NCI-H187 treated with DMSO at 0.1 percent for 48 hours (cell line): ENCODE data around the gene NFASC.
A peak's percentile ranks its signal among the peaks of the same experiment; 100 is the strongest.

ENCODE experiments used
- DNase-seq: peaks from one replicate; lab custom pipeline; 2025; lab: John Stamatoyannopoulos, UW

The NFASC gene

DNA sequence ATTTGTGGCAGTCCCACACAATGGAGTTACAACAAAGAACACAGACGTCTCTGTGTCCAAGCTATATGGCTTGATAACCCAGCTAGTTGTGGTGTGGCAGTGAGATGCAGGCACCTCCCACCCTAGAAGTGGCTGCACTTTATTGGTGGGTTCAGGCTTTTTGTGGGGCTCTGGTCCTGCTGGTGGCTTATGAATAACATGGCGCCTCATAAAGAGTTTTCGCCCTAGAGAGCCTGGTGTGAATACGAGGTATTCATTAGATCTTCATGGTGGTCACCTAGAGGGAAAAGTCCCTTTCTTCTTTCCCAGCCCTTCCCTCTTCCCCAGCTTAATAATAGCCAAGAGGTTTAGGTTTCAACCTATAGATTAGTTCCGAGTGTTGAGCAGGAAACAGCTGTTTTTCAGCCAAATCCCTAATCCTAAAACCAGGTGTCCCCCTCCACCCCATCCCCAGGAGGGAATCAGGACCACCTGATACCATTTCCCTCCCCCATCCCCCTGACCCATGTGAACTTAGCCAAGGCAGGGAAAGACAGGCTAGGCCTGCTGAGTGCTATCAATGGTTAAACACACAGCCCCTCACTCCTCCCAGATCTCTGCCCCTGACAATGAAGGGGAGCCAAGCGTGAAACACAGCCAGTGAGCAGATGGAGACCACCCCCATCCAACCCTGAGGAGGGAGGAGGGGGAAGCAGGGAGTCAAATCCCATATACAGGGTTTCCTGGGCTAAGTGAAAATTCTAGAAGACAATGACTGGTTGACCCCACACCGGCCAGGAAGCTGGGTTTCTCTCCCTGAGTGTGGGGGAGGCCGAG is 58.2 kb downstream of the NFASC start:
- DNase-seq, result no peak

DNA sequence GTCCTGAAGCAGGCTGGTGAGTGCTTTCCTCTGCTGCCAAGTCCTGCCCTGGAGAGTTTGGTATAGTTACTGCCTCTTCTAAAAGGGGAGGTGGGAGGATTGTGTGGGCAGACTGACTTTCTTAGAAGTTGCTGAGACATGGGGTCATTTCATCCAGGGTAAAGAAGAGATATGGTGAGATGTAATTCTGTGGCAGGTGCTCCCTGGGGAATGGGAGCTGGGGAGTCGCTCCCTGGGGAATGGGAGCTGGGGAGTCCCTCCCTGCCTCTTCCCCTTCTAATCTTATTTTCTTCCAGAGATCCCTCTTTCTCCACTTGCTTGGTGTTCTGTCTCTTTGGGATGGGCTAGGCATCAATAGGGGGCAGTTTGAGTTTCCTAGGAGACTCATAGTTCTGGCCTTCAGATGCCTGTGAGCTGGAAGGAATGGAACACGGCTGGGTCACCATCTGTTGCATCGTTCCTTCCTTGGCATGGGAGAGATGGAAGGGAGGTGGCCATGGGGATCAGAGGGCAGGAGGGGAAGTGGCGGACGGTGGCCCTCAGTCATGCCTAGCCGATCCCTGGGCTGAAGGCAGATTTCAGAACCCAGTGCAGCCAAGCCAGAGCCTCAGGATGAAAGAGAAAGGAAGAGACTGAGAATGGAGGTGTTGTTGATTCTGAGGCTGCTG is 59.0 kb downstream of the NFASC start:
- no peak for DNase-seq

DNA sequence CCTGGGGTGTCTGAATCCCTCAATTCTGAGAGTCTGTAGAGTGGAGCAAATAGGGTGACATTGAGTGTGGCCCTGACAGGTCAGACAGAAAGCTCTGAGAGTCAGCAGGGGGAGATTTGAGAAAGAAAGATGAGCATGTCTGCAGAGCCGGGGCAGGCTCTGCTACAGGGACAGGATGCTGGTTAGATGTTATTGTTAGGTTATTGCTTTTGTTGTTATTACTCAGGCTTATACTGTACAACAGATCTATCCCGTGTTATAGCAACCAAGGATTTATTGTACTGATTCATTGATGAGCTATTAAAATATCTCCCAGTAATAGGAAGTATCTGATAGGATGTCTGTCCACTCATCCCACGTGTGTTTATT is 59.5 kb downstream of the NFASC start:
- DNase-seq, result no peak

DNA sequence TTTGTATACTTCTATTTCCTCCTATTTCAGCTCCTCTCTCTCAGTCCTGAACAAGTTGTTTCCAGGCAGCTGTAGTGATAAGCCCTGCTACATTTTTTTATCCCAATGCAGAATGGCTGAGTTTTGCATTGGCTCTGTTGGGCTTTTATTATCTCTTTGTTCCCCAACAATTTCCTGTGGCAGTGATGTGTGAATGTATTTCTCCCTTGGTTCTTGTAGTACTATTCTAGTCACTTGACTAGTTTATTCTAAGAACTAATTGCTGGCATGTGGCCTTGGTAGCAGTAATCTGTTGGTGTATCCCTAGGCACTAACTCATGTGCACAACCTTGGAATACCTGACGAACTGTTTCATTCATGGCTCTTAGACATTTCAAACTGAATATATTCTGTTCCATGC is 60.7 kb downstream of the NFASC start:
- no peak for DNase-seq

DNA sequence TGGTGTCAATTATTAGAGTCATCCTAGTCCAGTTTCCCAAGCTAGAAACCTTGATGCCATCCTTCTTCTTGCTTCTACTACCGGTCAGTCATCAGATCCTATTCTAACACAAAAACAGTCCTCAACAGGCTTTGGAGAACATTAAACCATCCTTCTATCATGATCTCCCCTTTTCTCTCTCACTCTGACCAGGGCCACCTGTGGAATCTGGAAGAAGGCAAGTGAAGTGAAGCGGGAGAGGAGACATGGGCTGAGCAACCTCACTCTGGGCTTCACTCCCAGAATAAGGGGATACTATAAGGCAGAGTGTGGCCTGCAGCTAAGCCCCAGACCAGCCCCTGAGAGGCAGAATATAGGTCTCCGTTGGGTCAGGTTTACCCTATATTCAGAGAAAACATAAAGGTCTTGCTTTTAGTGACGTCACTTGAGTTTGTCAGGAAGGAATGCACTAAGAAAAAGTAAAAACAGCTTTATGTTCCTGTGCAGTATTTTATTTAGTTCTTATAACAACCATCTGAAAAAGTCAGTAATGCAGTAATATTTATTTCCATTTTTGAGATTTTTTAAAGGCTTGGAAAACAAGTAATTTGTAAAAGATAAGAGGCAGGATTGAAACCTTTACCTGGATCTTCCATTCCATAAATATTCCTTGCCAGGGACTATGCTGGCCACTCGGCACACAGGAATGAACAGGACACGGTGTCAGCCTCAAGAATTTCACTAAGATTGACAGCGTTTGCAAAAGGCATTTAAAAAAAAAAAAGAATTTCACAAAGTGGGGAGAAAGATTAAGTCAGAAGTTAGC is 61.3 kb downstream of the NFASC start:
- DNase-seq, result no peak

DNA sequence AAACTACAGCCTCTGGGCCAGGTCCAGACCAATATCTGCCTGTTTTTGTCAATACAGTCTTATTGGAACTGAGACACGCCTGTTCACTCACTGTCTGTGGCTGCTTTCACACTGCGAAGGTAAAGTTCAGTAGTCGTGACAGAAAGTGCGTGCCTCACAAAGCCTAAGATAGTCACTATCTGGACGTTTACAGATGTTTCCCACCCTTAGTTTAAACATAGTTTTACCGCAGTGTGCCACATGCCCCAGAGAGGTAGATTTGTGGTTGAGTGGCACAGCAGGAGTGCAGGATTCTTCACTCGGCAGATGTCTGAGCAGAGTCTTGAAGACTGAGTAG is 61.9 kb downstream of the NFASC start:
- no peak for DNase-seq

DNA sequence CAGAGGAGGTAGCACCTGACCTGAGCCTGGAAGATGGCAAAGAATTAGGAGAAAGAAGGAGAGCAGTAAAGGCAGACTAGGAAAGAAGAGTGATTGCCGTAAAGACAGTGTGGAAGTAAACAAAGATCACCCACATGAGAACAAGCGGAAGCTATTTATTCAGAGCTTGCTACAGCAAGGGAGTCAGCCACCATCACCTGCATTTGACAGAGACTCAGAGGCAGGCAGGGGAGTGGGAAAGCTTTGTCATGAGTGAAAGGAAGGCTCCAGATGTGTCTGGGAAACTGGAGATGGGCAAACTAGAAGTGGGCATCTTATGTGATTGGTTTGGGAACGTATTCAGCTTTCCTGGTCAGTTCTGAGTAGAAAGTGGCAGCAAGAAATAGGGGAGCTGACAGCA is 64.5 kb downstream of the NFASC start:
- DNase-seq, result no peak

DNA sequence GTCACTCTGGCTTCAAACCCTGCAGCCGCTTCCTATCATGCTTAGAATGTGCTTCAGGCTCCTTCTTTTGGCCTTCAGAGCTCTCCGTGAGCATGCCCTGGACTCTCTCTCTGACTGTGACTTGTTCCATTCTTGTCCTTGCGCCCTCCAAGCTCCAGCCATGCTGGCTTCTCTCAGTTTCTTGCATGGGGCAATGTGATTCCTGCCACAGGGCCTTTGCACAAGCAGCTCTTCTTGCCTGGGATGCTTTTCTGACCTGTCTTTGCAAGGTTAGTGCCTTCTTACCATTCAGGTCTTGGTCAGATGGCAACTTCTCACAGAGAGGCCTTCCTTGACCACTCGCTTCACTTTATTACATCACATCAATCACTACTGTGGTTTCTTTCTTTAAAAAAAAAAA is 66.1 kb downstream of the NFASC start:
- no peak for DNase-seq

DNA sequence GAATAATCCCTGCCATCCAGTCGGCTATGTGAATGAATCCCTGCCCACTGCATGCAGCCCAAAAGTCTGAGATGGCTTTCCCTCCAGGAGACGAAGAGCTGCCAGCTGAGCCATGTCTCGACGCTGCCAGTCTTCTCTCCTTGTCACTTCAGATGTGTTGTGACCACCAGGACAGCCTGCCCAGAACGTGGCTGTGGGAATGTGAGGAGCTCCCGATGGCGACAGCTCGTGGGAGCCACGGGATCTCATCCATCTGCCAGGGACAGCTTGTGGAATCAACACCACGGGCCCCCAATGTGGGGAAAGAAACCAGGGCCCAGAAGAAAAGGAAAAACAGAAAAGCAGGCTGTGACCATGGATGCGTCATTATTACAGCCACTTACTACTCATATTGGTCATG is 67.2 kb downstream of the NFASC start:
- no peak for DNase-seq

DNA sequence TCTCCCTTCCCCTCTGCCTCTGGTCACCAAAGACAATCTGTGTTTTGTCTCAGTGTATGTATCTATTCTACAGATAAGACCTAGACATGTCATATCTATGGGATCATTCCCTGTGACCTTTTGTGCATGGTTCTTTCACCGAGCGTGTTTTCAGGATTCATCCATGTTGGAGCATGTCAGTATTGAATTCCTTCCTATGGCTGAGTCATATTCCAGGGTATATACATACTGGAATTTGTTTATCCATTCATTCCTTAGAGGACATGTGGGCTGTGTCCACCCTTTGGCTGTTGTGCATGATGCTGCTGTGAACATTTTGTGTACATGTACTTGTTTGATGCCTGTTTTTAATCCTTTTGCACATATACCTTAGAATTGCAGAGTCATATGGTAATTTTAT is 69.9 kb downstream of the NFASC start:
- no peak for DNase-seq

DNA sequence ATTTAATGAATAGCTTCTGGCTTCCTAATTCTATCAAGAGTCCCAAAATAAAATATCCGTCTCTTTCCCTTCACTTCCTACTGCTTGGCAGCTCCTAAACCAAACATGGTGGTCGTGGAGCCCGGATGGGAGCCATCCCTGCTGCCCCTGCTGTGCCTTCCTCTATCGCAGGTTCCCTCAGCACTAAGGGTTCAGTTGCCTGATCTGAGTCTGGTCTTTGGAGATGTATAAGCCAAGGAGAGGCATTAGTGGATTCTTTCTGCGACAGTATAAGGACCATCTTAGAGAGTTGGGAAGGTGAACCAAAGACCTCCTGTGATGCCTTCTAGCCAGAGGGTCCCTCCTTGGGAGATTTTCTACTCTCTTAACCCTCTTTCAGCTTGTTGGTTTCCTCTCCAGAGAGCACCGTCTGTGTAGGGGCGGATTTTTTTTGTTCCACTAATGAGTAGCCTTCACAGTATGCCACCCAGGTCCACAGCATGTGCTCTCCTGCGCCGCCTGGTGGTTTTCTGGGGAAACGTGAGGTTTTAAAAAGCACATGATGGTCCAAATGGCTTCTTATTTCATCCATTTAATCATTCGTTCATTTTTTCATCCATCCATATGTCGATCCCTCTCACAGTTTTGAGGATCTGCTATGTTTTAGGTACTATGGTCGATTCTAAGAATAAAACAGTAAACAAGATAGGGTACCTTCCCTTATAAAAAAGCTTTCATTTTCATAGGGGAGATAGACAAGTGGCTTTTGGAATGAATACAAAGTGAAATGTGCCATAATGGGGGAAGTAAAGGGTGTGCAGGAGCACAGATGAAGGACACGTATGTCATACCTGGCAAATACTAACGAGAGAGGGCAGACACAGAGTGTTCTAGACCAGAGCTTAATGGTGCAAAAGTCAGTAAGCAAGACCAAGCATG is 71.0 kb downstream of the NFASC start:
- peak; percentile 11 for DNase-seq

DNA sequence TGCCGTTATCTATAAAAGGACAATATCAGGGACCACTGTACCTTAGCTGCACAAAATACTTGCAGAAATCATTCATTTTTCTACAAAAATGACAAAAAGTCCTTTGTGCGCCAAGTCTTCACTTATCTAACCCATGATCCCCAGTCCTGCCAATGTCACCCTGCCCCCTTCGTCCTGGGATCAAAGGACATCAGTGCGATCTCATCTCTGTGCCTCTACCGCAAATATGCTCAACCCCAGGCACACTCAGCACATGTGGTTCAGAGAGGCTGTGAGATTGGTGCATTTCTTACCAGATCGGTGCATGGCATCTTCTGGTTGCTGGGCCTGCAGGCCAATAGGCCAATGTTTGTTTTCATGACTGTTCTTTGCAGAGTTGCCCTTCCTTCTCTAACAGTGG is 72.8 kb downstream of the NFASC start:
- no peak for DNase-seq

DNA sequence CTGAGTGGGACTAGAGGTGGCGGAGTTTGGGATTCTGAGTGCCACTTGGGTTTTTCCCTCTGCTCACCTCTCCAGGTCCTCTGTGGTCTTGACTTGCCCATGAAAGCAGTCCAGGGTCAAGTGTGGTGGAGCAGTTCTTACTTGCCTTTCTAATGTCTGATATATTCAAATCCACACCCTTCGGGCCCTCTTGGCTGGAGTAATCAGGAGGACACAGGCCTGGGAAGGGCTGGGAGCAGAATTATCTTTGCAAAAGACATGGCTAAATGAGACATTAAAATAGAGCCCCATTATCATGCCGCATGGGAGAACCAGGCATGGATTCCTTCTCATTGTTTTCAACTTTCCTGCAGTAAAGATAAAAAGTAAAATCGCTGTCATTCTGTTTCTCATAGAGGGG is 74.0 kb downstream of the NFASC start:
- DNase-seq, result no peak

DNA sequence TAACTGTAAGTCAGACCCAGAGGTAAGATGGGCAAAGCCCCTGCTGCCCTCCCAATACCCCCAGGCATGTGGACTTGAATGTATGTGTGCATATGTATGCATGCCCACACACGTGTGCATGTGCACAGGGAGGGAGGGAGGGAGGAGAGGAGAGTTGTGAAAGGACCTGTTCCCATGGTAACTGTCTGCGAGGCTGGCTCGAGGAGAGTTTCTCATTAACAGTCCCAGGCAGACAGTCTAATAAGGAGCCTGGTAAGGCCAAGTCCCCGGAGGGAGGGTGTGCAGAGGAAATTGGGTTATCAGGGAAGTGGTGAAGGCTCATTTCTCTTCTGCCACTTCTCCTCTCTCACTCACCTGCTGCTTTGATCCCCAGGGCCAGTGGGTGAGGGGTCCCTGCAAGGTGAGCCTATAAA is 74.9 kb downstream of the NFASC start:
- DNase-seq, result no peak

DNA sequence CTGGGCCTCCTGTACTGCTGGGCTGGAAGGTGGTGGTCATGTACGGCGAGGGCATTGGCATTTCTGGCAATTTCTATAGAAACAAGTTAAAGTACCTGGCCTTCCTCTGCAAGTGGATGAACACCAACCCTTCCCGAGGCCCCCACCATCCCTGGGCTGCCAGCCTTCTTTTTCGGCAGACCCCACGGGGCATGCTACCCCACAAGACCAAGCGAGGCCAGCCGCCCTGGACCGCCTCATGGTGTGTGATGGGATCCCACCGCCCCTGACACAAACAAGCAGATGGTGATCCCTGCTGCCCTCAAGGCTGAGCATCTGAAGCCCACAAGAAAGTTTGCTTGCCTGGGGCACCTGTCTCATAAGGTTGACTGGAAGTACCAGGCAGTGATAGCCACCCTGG is 76.0 kb downstream of the NFASC start:
- DNase-seq, result no peak

DNA sequence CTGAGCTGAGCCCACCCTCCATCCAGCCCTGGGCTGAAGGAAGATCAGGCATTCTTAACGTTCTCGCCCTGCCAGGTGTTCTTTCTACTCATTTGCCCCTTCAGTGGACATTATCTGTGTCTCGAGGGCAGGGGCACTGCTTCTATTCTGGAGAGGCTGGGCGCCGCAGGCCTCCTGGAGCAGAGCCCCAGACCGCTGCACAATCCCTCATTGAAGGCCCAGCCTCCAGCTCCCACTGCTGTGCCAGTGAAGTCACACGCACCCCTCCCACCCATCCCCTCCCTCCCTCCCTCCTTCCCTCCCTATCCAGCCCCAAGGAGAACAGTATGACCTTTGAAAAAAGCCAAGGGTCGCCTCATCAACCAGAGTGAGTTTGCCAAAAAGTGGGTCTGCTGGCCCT is 76.7 kb downstream of the NFASC start:
- DNase-seq, result no peak

DNA sequence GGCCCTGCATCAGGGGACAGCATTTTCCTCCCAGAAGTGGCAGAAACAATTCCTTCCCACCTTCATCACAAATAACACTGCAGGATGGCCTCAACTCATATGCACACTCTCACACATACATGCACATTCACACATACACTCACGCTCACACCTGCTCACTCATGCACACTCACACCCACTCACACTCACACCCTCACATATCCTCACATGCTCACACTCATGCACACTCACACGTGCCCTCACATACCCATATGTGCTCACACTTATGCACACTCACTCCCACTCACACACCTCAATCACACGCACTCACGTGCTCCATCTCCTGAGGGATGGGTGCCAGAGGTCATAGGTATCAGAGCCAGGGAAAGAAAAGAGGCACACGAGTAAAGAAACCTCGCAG is 77.1 kb downstream of the NFASC start:
- no peak for DNase-seq

DNA sequence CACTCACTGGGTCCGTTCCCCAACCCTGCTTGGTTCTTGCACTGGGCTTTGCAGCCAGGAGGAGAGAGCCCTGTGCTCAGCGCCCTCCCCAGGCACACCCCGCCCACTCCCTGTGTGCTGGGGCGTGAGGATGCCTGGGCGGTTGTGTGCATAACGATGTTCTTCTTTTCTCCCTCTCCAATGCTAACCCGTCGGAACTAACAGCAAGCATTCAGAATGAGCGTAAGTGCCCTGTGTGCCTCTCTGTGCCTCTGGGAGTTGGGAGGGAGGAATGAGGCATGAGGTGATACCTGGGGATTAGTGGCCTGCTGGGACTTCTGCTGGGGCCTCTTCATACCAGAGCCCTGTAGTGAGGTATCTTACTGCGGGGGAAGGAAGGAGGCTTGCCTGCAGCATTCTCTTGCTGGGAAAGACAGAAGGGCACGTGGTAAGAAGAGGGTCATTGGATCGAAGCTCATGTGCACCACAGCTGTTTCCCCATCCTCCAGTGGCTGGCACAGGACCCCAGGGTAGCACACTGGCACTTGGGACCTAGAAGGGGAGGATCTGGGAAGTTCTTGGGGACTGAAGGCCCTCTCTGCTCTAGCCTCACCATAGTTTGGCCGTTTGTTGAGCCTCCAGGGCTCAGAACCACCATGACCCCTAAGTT is 79.8 kb downstream of the NFASC start:
- no peak for DNase-seq

DNA sequence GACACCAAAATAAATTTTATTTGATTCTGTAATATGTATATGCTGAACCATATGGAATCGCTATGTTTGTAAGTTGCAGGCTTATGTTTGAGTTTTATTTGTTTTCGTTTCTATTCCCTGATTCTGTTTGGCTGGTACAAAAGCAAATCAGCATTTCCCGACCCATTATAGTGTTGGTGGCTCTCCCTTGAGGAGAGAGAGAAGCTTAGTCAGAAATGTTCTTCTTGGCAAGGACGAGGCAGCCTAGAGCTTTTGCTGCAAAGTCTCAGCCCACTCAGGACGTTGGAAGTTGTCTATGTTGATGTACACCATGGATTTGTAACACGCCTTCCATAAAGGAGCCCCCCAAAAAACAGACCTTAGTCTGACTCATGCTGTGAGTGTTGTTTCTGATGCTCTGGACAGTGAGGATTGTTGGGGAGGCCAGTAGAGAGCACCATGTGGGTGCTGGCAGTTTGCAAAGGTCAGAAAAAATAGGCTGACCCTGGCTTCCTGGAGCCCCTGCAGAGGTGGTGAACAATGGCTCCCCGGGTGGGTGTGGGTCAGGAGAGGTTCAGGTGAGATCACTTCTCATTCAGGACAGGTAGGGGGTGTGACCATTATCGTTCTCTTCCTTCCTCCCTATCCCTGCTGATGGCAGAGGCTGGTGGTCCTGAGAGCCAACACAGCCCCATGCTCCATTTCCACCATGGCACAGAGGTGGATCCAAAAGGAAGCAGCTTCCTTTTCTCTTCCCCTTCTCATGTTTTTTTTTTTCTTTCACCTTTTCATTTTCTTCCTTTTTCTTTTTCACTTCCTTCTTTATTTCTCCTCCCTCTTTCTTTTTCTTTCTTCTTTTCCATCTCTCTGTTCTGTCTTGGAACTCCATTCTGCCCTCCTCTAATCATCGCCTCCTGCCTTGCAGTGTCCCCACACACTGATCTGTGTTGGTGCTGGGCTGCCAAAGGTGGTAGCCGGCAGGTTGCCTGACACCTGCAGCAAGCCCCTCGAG is 88.0 kb downstream of the NFASC start:
- no peak for DNase-seq

DNA sequence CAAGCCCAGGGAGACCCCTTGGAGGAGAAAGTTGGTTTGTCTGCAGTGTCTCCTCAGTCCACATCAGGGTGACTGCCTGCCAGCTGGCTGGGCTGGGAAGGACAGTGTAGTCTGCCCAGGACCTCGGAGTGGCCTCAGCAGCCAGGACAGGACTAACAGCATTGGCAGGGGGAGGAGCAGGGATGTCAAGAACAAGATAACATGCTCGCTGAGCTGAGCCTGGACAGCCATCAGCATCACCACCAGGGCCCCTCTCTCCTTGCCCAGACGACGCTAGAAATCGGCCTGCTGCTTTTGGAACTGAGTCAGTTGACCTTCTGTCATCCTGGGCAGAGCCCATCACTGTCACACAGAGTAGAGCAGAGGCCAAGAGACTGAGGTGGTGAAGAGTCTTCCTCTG is 88.7 kb downstream of the NFASC start:
- no peak for DNase-seq
